Astrocyte (in vitro differentiated cells and primary cell): ENCODE results near the gene CMIP. TPM values are rescaled to one million over a fixed set of nuclear protein-coding genes. Genes with fewer than 3 reads are reported as not detected.

ENCODE experiments used
- DNase-seq: peaks from one replicate; pipeline ENCODE4 v3.0.0-alpha.2; 2010; ENCODE audit warnings: low read depth
- FAIRE-seq: peaks from 2 replicates; lab custom pipeline; 2011; peaks lifted over from hg19 to GRCh38; lab: Jason Lieb, UNC
- H2AFZ ChIP-seq: 2 replicates; pipeline ENCODE4 v1.6.0; 2012; ENCODE audit warnings: low read depth, low read length, inconsistent platforms
- H3K27ac ChIP-seq: 2 replicates; pipeline ENCODE4 v1.5.1; 2011; ENCODE audit warnings: low read depth, low read length, inconsistent platforms
- H3K27me3 ChIP-seq: 2 replicates; pipeline ENCODE4 v1.6.0; 2011; ENCODE audit warnings: low read length, inconsistent platforms; ENCODE audit not compliant: insufficient read depth
- H3K36me3 ChIP-seq: 2 replicates; pipeline ENCODE4 v1.5.1; 2011; ENCODE audit warnings: low read length, inconsistent platforms; ENCODE audit not compliant: insufficient read depth
- H3K4me1 ChIP-seq: 2 replicates; pipeline ENCODE4 v1.5.1; 2011; ENCODE audit warnings: low read length, inconsistent platforms; ENCODE audit not compliant: insufficient read depth
- H3K4me2 ChIP-seq: 2 replicates; pipeline ENCODE4 v1.6.0; 2012; ENCODE audit warnings: low read length, inconsistent platforms
- H3K4me3 ChIP-seq: 2 replicates; pipeline ENCODE4 v1.5.1; 2011; ENCODE audit warnings: low read depth, mild to moderate bottlenecking, low read length, inconsistent platforms; ENCODE audit not compliant: insufficient read depth
- H3K79me2 ChIP-seq: 2 replicates; pipeline ENCODE4 v1.6.0; 2012; ENCODE audit warnings: mild to moderate bottlenecking, low read length, inconsistent platforms; ENCODE audit not compliant: insufficient read depth
- H3K9ac ChIP-seq: 2 replicates; pipeline ENCODE4 v1.6.0; 2012; ENCODE audit warnings: mild to moderate bottlenecking, low read length, inconsistent platforms
- H3K9me3 ChIP-seq: 2 replicates; pipeline ENCODE4 v1.5.1; 2012; ENCODE audit warnings: low read depth, mild to moderate bottlenecking, low read length, inconsistent platforms; ENCODE audit not compliant: insufficient read depth
- H4K20me1 ChIP-seq: 2 replicates; pipeline ENCODE4 v1.6.0; 2012; ENCODE audit warnings: low read length, inconsistent platforms; ENCODE audit not compliant: insufficient read depth
- H3K27ac Mint-ChIP-seq: one replicate; pipeline ENCODE4 v1.8.0; 2021; ENCODE audit warnings: mild to moderate bottlenecking, mixed read lengths; ENCODE audit not compliant: unreplicated experiment
- H3K27me3 Mint-ChIP-seq: one replicate; pipeline ENCODE4 v1.8.0; 2021; ENCODE audit warnings: low read depth, mixed read lengths; ENCODE audit not compliant: unreplicated experiment
- H3K36me3 Mint-ChIP-seq: one replicate; pipeline ENCODE4 v1.8.0; 2021; ENCODE audit warnings: low read depth, mixed read lengths; ENCODE audit not compliant: unreplicated experiment
- H3K4me1 Mint-ChIP-seq: one replicate; pipeline ENCODE4 v1.8.0; 2021; ENCODE audit warnings: low read depth, mixed read lengths; ENCODE audit not compliant: unreplicated experiment
- H3K4me3 Mint-ChIP-seq: one replicate; pipeline ENCODE4 v1.8.0; 2021; ENCODE audit warnings: mild to moderate bottlenecking, moderate library complexity, mixed read lengths; ENCODE audit not compliant: unreplicated experiment
- H3K9me3 Mint-ChIP-seq: one replicate; pipeline ENCODE4 v1.8.0; 2021; ENCODE audit warnings: mild to moderate bottlenecking, mixed read lengths; ENCODE audit not compliant: unreplicated experiment
- CTCF ChIP-seq: IDR thresholded peaks from 2 replicates; pipeline ENCODE4 v1.5.1; 2011; ENCODE audit warnings: low read depth, mild to moderate bottlenecking, inconsistent platforms, low read length, moderate library complexity; ENCODE audit not compliant: insufficient read depth
- EZH2 ChIP-seq: IDR thresholded peaks from 2 replicates; pipeline ENCODE4 v1.6.1; 2012; ENCODE audit warnings: mild to moderate bottlenecking, low read length, inconsistent platforms; ENCODE audit not compliant: insufficient read depth
- total RNA-seq: library from RNA; stranded (reverse); gene quantifications from 2 replicates; pipeline ENCODE4 v1.2.1, GENCODE V29; 2021

CMIP gene
- total RNA-seq, 1 donor from 2014 or later, result 71.5 TPM

GRCh38 chr16:81519301-81520150 lies 74.9 kb downstream of the CMIP start:
- DNase-seq (no peak), FAIRE-seq (no peak)
- Mint-ChIP-seq H3K27me3 (no peaks in the 10 kb centered on the region), H3K27ac (no peak overlapping the region), H3K4me1 (peaks cover 16% of the 10 kb centered on the region), H3K36me3 (peaks cover 16% of the 10 kb centered on the region), H3K9me3 (peaks cover 3% of the 10 kb centered on the region), H3K4me3 (no peak overlapping the region)
- Histone ChIP-seq H3K27ac (no peak overlapping the region), H3K27me3 (no peaks in the 10 kb centered on the region), H3K79me2 (peaks cover 81% of the 10 kb centered on the region), H3K4me2 (no peak overlapping the region), H4K20me1 (peaks cover 62% of the 10 kb centered on the region), H3K36me3 (no peaks in the 10 kb centered on the region), H3K9me3 (no peaks in the 10 kb centered on the region), H3K4me1 (peaks cover 20% of the 10 kb centered on the region), H2AFZ (no peak overlapping the region), H3K4me3 (no peak overlapping the region), H3K9ac (no peak overlapping the region)
- TF ChIP-seq EZH2, result no peak
- no peak for TF ChIP-seq CTCF

- Mint-ChIP-seq H3K9me3 (peaks cover 3% of the 10 kb centered on the region), H3K27me3 (no peaks in the 10 kb centered on the region), H3K4me3 (no peak overlapping the region), H3K36me3 (peaks cover 16% of the 10 kb centered on the region), H3K27ac (no peak overlapping the region), H3K4me1 (peaks cover 16% of the 10 kb centered on the region)
- Histone ChIP-seq H4K20me1 (peaks cover 59% of the 10 kb centered on the region), H3K27me3 (no peaks in the 10 kb centered on the region), H3K4me2 (no peak overlapping the region), H2AFZ (no peak overlapping the region), H3K27ac (no peak overlapping the region), H3K79me2 (peaks cover 79% of the 10 kb centered on the region), H3K4me1 (peaks cover 20% of the 10 kb centered on the region), H3K9ac (no peak overlapping the region), H3K36me3 (no peaks in the 10 kb centered on the region), H3K4me3 (no peak overlapping the region), H3K9me3 (no peaks in the 10 kb centered on the region)
- no peak for FAIRE-seq
- no peak for DNase-seq
- TF ChIP-seq CTCF, result no peak
- no peak for TF ChIP-seq EZH2
Observed at GRCh38 chr16:81520151-81520470, 75.5 kb downstream of the CMIP start.

- Histone ChIP-seq H3K27me3 (no peaks in the 10 kb centered on the region), H3K27ac (no peak overlapping the region), H3K79me2 (peaks cover 79% of the 10 kb centered on the region), H3K4me3 (no peak overlapping the region), H3K36me3 (no peaks in the 10 kb centered on the region), H3K4me1 (peaks cover 20% of the 10 kb centered on the region), H2AFZ (no peak overlapping the region), H3K9me3 (no peaks in the 10 kb centered on the region), H3K4me2 (no peak overlapping the region), H4K20me1 (peaks cover 62% of the 10 kb centered on the region), H3K9ac (no peak overlapping the region)
- Mint-ChIP-seq H3K9me3 (peaks cover 3% of the 10 kb centered on the region), H3K27me3 (no peaks in the 10 kb centered on the region), H3K4me3 (no peak overlapping the region), H3K4me1 (peaks cover 18% of the 10 kb centered on the region), H3K27ac (no peak overlapping the region), H3K36me3 (peaks cover 16% of the 10 kb centered on the region)
- no peak for TF ChIP-seq CTCF
- TF ChIP-seq EZH2, result no peak
- no peak for FAIRE-seq
- DNase-seq, result no peak
Observed at GRCh38 chr16:81520560-81521135, 76.0 kb downstream of the CMIP start.
